HepG2 (cell line): ENCODE results near the gene VCP. TPM values are rescaled to one million over a fixed set of nuclear protein-coding genes. Genes with fewer than 3 reads are reported as not detected.

ENCODE experiments used
- CBX5 ChIP-seq: sonication (generic); formaldehyde crosslinking; IDR thresholded peaks from 2 replicates; pipeline ENCODE4 v1.4.0; 2020; ENCODE audit warnings: missing genetic modification reagents, borderline replicate concordance
- EEA1 ChIP-seq: sonication (generic); formaldehyde crosslinking; IDR thresholded peaks from 2 replicates; pipeline ENCODE4 v1.5.1; 2020; ENCODE audit warnings: mild to moderate bottlenecking, missing genetic modification reagents, borderline replicate concordance
- HCFC1 ChIP-seq: fragments of 150-350 bp; IDR thresholded peaks from 2 replicates; pipeline ENCODE4 v1.6.1; 2014; ENCODE audit warnings: low read depth, low read length
- IRF2 ChIP-seq: IDR thresholded peaks from 2 replicates; pipeline ENCODE4 v1.6.1; 2018; ENCODE audit warnings: missing genetic modification reagents, missing compliant biosample characterization
- REPIN1 ChIP-seq: sonication (generic); formaldehyde crosslinking; IDR thresholded peaks from 2 replicates; pipeline ENCODE4 v1.8.0; 2022; ENCODE audit warnings: missing genetic modification reagents, low read depth, mild to moderate bottlenecking, borderline replicate concordance
- STAG1 ChIP-seq: sonication (generic); formaldehyde crosslinking; IDR thresholded peaks from 2 replicates; pipeline ENCODE4 v1.4.0; 2020; ENCODE audit warnings: missing genetic modification reagents
- THYN1 ChIP-seq: sonication (generic); formaldehyde crosslinking; IDR thresholded peaks from 2 replicates; pipeline ENCODE4 v1.8.1; 2023; ENCODE audit warnings: low read depth, mild to moderate bottlenecking, moderate library complexity, missing genetic modification reagents, borderline replicate concordance
- TIGD3 ChIP-seq: sonication (generic); formaldehyde crosslinking; IDR thresholded peaks from 2 replicates; pipeline ENCODE4 v1.5.1; 2020; ENCODE audit warnings: mild to moderate bottlenecking, missing genetic modification reagents, borderline replicate concordance
- ZNF572 ChIP-seq: sonication (generic); formaldehyde crosslinking; IDR thresholded peaks from 2 replicates; pipeline ENCODE4 v1.5.1; 2020; ENCODE audit warnings: mild to moderate bottlenecking, missing genetic modification reagents
- ZNF773 ChIP-seq: sonication (generic); formaldehyde crosslinking; IDR thresholded peaks from 2 replicates; pipeline ENCODE4 v1.4.0; 2020; ENCODE audit warnings: missing genetic modification reagents, borderline replicate concordance
- ZNF816 ChIP-seq: sonication (generic); formaldehyde crosslinking; IDR thresholded peaks from 2 replicates; pipeline ENCODE4 v1.8.0; 2022; ENCODE audit warnings: missing genetic modification reagents, mild to moderate bottlenecking, borderline replicate concordance
- ZSCAN5A ChIP-seq: sonication (generic); formaldehyde crosslinking; IDR thresholded peaks from 2 replicates; pipeline ENCODE4 v1.8.0; 2022; ENCODE audit warnings: mild to moderate bottlenecking, missing genetic modification reagents, borderline replicate concordance
- polyA plus RNA-seq, 8 experiments: library from polyadenylated mRNA; depleted of rRNA in 3 of 8; stranded (reverse) in 7 of 8; unstranded in 1 of 8; fragments of >200 nt; fragmentation: Illumina TruSeq in 4 of 8; extraction: Trizol in 4 of 8; gene quantifications; 2 replicates each; pipeline versions ENCODE4 v1.2.1 to v1.2.3, GENCODE V29; 2011 to 2016; ENCODE audit warnings: low read depth in 4 of 8, missing spikeins in 1 of 8, mixed read lengths in 1 of 8; ENCODE audit not compliant: insufficient read depth in 1 of 8
- total RNA-seq, 5 experiments: library from RNA; depleted of rRNA; stranded (reverse); fragments of >200 nt; fragmentation: Illumina TruSeq; extraction: Trizol; gene quantifications; 2 replicates each; pipeline ENCODE4 v1.2.3, GENCODE V29; 2016; ENCODE audit warnings: low read depth in 1 of 5
- TF ChIP-seq, protein P1 (sequence below): sonication (generic); formaldehyde crosslinking; IDR thresholded peaks from 2 replicates; pipeline ENCODE4 v1.5.1; 2020; ENCODE audit warnings: mild to moderate bottlenecking, missing genetic modification reagents, borderline replicate concordance
- TF ChIP-seq, protein P2 (sequence below): sonication (generic); formaldehyde crosslinking; IDR thresholded peaks from 2 replicates; pipeline ENCODE4 v1.8.1; 2023; ENCODE audit warnings: mild to moderate bottlenecking, missing genetic modification reagents
- TF ChIP-seq, protein P3 (sequence below): sonication (generic); formaldehyde crosslinking; IDR thresholded peaks from 2 replicates; pipeline ENCODE4 v1.4.0; 2020; ENCODE audit warnings: mild to moderate bottlenecking, missing genetic modification reagents, borderline replicate concordance

The VCP gene
- total and polyA plus RNA-seq, 2 of the 13 experiments (the other 11 are each of a cell fraction or from before 2014, with no cell fraction given), result 143 to 391 TPM

DNA sequence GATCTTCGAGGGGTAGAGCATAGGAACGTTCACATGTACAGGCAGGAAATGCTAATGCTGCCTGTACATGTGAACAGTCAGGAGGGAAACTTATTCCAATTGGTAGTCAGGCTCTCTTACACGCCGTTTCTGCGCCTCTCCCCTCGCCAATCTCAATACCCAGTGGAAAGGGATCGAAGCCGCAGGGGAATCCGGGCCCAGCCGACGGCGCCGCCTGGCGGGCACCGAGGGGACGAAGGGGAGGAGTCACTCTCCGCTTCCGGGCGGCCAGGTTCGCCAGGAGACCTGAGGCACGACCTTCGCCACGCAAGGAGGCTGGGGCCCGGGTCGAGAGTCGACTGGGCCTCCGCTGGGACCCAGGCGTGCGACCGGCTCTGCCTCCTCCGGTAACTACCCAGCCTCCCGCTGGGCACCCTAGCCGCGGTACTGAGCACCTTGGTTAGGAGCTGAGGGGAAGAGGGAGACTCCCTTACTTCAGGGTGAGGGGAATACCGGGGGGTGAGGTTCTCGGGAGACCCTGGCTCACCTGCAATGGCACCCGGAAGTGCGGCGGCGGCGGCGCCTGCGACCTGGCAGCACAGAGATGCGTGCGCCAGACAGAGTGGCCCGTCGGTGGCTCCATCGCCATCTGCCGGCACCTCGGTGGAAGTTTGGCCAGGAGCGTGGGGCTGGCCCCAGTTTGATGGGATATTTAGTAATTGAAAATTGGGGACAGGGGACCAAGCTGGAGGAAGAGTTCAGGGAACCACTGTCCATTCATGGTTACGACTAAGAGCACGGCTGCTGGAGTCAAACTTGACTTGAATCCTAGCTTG, 23.8 kb upstream of the VCP start, which contains the start of gene PIGO (continued):
- TF ChIP-seq EEA1 (CRISPR knock-in tag), result no peak
- TF ChIP-seq, protein P1, sequence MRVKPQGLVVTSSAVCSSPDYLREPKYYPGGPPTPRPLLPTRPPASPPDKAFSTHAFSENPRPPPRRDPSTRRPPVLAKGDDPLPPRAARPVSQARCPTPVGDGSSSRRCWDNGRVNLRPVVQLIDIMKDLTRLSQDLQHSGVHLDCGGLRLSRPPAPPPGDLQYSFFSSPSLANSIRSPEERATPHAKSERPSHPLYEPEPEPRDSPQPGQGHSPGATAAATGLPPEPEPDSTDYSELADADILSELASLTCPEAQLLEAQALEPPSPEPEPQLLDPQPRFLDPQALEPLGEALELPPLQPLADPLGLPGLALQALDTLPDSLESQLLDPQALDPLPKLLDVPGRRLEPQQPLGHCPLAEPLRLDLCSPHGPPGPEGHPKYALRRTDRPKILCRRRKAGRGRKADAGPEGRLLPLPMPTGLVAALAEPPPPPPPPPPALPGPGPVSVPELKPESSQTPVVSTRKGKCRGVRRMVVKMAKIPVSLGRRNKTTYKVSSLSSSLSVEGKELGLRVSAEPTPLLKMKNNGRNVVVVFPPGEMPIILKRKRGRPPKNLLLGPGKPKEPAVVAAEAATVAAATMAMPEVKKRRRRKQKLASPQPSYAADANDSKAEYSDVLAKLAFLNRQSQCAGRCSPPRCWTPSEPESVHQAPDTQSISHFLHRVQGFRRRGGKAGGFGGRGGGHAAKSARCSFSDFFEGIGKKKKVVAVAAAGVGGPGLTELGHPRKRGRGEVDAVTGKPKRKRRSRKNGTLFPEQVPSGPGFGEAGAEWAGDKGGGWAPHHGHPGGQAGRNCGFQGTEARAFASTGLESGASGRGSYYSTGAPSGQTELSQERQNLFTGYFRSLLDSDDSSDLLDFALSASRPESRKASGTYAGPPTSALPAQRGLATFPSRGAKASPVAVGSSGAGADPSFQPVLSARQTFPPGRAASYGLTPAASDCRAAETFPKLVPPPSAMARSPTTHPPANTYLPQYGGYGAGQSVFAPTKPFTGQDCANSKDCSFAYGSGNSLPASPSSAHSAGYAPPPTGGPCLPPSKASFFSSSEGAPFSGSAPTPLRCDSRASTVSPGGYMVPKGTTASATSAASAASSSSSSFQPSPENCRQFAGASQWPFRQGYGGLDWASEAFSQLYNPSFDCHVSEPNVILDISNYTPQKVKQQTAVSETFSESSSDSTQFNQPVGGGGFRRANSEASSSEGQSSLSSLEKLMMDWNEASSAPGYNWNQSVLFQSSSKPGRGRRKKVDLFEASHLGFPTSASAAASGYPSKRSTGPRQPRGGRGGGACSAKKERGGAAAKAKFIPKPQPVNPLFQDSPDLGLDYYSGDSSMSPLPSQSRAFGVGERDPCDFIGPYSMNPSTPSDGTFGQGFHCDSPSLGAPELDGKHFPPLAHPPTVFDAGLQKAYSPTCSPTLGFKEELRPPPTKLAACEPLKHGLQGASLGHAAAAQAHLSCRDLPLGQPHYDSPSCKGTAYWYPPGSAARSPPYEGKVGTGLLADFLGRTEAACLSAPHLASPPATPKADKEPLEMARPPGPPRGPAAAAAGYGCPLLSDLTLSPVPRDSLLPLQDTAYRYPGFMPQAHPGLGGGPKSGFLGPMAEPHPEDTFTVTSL (CRISPR knock-in tag), result peak; percentile 79
- no peak for TF ChIP-seq THYN1
- TF ChIP-seq STAG1 (CRISPR knock-in tag), result peak; percentile 67
- TF ChIP-seq ZNF773, result peak; percentile 50
- TF ChIP-seq REPIN1 (CRISPR knock-in tag), result peak; percentile 72
- TF ChIP-seq ZNF572 (CRISPR knock-in tag), result no peak
- no peak; the same call in 1 of the 2 replicates for TF ChIP-seq TIGD3 (CRISPR knock-in tag)
- TF ChIP-seq, protein P2, sequence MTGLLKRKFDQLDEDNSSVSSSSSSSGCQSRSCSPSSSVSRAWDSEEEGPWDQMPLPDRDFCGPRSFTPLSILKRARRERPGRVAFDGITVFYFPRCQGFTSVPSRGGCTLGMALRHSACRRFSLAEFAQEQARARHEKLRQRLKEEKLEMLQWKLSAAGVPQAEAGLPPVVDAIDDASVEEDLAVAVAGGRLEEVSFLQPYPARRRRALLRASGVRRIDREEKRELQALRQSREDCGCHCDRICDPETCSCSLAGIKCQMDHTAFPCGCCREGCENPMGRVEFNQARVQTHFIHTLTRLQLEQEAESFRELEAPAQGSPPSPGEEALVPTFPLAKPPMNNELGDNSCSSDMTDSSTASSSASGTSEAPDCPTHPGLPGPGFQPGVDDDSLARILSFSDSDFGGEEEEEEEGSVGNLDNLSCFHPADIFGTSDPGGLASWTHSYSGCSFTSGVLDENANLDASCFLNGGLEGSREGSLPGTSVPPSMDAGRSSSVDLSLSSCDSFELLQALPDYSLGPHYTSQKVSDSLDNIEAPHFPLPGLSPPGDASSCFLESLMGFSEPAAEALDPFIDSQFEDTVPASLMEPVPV (CRISPR knock-in tag), result peak; percentile 78
- TF ChIP-seq IRF2 (CRISPR knock-in tag), result peak; percentile 83; the same call in 1 of the 2 replicates
- peak; percentile 40; the same call in 1 of the 2 replicates for TF ChIP-seq HCFC1
- TF ChIP-seq CBX5 (CRISPR knock-in tag), result 0 out of 2 replicates have a peak, but pooled peaks have one; percentile 41
- peak; percentile 94 for TF ChIP-seq ZNF816 (CRISPR knock-in tag)
- 0 out of 2 replicates have a peak, but pooled peaks have one; percentile 41 for TF ChIP-seq ZSCAN5A (CRISPR knock-in tag)
- TF ChIP-seq, protein P3, sequence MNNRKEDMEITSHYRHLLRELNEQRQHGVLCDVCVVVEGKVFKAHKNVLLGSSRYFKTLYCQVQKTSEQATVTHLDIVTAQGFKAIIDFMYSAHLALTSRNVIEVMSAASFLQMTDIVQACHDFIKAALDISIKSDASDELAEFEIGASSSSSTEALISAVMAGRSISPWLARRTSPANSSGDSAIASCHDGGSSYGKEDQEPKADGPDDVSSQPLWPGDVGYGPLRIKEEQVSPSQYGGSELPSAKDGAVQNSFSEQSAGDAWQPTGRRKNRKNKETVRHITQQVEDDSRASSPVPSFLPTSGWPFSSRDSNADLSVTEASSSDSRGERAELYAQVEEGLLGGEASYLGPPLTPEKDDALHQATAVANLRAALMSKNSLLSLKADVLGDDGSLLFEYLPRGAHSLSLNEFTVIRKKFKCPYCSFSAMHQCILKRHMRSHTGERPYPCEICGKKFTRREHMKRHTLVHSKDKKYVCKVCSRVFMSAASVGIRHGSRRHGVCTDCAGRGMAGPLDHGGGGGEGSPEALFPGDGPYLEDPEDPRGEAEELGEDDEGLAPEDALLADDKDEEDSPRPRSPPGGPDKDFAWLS (CRISPR knock-in tag), result 0 out of 2 replicates have a peak, but pooled peaks have one; percentile 59
